Stomach (tissue), 9 donors: ENCODE measurements around the gene OLIG2. TPM values are rescaled to one million over a fixed set of nuclear protein-coding genes. Genes with fewer than 3 reads are reported as not detected.

Experiments
- DNase-seq, 2 donors: peaks; one replicate each; pipeline versions ENCODE4 v3.0.0 to v3.0.0-alpha.2; 2013 to 2019
- H3K27ac ChIP-seq, 5 donors: fragments of 200-600 bp in 4 of 5; sonication (generic) in 4 of 5; one replicate each; pipeline ENCODE4 v1.5.1; 2013 to 2019; ENCODE audit warnings: mild to moderate bottlenecking in 1 of 5, moderate library complexity in 1 of 5
- H3K27me3 ChIP-seq, 3 donors: fragments of 200-600 bp; sonication (generic); one replicate each; pipeline ENCODE4 v1.5.1; 2017 to 2019; ENCODE audit warnings: mixed run types in 1 of 3
- H3K36me3 ChIP-seq, 4 donors: fragments of 200-600 bp; sonication (generic); 1 replicate in 3 of 4; 2 replicates in 1 of 4; pipeline ENCODE4 v1.5.1; 2016 to 2019
- H3K4me1 ChIP-seq, 4 donors: fragments of 200-600 bp; sonication (generic); one replicate each; pipeline ENCODE4 v1.5.1; 2016 to 2019
- H3K4me3 ChIP-seq, 4 donors: fragments of 200-600 bp; sonication (generic) in 3 of 4; one replicate each; pipeline ENCODE4 v1.5.1; 2016 to 2019; ENCODE audit warnings: mild to moderate bottlenecking in 1 of 4
- H3K9me3 ChIP-seq, 4 donors: fragments of 200-600 bp; sonication (generic); one replicate each; pipeline ENCODE4 v1.5.1; 2016 to 2019
- EP300 ChIP-seq: sonication (generic); formaldehyde crosslinking; IDR thresholded peaks from one replicate; pipeline ENCODE4 v1.6.1; 2017; ENCODE audit warnings: antibody characterized with exemption
- POLR2A ChIP-seq, 4 donors: fragments of 450-650 bp; IDR thresholded peaks; one replicate each; pipeline ENCODE4 v1.6.1; 2016; ENCODE audit warnings: antibody characterized with exemption in 4 of 4, control low read depth in 2 of 4, mild to moderate bottlenecking in 1 of 4, moderate library complexity in 1 of 4
- POLR2AphosphoS5 ChIP-seq, 3 donors: sonication (generic); formaldehyde crosslinking; IDR thresholded peaks; one replicate each; pipeline ENCODE4 v1.6.1; 2016; ENCODE audit warnings: antibody characterized with exemption in 3 of 3
- WGBS, 5 donors: extraction: QIAGEN DNeasy Blood & Tissue Kit in 3 of 5; methylation state at CpG; one replicate each; pipeline versions ENCODE4 v1.1.5 to v1.1.7; 2013 to 2018; 5-methylcytosine and 5-hydroxymethylcytosine counted together
- intact Hi-C: fragments of 100-400 bp; cut with DNase I; formaldehyde crosslinking; loops from one replicate; pipeline ENCODE4 v1.15.1; 2023; ENCODE audit warnings: low total_unique reads
- polyA plus RNA-seq, 3 donors: library from polyadenylated mRNA; stranded (reverse); fragments of 200-250 nt; gene quantifications; one replicate each; pipeline ENCODE4 v1.2.3, GENCODE V29; 2013
- total RNA-seq, 5 donors: library from RNA; depleted of rRNA; stranded (reverse); fragments of >200 nt; gene quantifications; one replicate each; pipeline versions ENCODE4 v1.1.0 to v1.2.3, GENCODE V29; 2014 to 2016
- TF ChIP-seq, protein P1 (sequence below), 7 experiments: fragments of 450-650 bp in 4 of 7; fragments of 200-600 bp in 3 of 7; sonication (generic) in 3 of 7; IDR thresholded peaks; one replicate each; pipeline ENCODE4 v1.5.1; 2016 to 2019; ENCODE audit warnings: antibody characterized with exemption in 7 of 7, control low read depth in 2 of 7, mild to moderate bottlenecking in 1 of 7
- donor health status: healthy with polysubstance abuse.
- donor health status: Bipolar disorder and iron deficiency.
- donor health status: healthy.

Gene OLIG2
- total and polyA plus RNA-seq, 8 donors: not detected

DNA sequence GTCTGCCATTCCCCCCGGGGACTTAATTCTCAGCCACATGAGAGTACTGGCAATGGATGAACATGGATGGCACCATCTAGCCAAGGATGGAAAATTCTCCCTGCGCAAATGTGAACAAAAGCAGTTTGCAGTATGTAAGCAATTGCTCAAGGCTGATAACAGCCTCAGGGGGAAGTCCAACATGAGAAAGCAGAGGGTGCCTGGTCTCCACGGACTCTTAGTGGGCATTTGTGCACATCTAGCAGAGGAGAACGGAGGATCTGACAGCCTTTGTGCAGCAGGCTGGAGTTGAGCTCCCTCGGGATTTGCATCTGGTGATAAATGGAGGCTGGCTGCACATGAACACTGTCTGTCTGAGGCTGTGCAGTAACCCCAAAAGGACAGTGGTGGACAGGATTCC, 30.3 kb downstream of the OLIG2 start:
- WGBS, 5 donors: 58 to 75% (median 70%) methylated on average over 5 of the region's 5 CpGs
- Histone ChIP-seq H3K36me3 (no peaks in the 10 kb centered on the region), H3K9me3 (no peaks in the 10 kb centered on the region), H3K27ac (no peak overlapping the region), H3K27me3 (peaks cover 0 to 65% (median 0%) of the 10 kb centered on the region in 3 donors), H3K4me3 (no peak overlapping the region), H3K4me1 (no peaks in the 10 kb centered on the region)
- TF ChIP-seq EP300: no peak
- TF ChIP-seq, protein P1, sequence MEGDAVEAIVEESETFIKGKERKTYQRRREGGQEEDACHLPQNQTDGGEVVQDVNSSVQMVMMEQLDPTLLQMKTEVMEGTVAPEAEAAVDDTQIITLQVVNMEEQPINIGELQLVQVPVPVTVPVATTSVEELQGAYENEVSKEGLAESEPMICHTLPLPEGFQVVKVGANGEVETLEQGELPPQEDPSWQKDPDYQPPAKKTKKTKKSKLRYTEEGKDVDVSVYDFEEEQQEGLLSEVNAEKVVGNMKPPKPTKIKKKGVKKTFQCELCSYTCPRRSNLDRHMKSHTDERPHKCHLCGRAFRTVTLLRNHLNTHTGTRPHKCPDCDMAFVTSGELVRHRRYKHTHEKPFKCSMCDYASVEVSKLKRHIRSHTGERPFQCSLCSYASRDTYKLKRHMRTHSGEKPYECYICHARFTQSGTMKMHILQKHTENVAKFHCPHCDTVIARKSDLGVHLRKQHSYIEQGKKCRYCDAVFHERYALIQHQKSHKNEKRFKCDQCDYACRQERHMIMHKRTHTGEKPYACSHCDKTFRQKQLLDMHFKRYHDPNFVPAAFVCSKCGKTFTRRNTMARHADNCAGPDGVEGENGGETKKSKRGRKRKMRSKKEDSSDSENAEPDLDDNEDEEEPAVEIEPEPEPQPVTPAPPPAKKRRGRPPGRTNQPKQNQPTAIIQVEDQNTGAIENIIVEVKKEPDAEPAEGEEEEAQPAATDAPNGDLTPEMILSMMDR (IDR thresholded peaks at IDR 0.05): no peak
- TF ChIP-seq POLR2A (IDR thresholded peaks at IDR 0.05): no peak
- TF ChIP-seq POLR2AphosphoS5 (IDR thresholded peaks at IDR 0.05): no peak
- DNase-seq: no peak
- intact Hi-C loops: no loop called here

DNA sequence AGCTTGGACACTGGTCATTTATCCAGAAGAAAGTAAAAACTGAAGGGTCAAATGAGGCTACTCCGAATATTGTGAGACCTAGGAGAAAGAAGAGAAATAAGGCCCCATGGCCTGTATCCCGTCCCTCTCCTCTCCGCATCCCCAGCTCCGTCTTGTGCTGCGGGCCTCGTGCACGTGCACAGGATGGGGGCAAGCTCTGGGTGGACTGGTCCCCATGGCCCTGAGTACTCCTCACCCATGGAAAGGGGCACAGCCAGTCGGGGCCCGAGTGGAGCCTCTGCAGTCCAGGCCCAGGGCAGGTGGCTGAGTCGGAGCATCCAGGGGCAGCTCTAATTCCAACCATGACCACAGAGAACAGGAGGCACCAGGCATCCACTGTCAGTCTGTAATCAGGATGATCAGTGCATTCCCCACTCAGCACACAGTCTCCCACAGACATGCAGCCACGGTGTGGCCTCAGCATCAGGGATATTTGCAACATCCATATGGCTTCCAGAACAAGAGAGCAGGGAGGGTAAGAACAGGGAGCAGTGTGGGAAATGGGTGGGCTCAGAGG, 31.7 kb downstream of the OLIG2 start:
- Histone ChIP-seq H3K4me1 (no peaks in the 10 kb centered on the region), H3K36me3 (no peaks in the 10 kb centered on the region), H3K27ac (no peak overlapping the region), H3K4me3 (no peak overlapping the region), H3K9me3 (no peaks in the 10 kb centered on the region), H3K27me3 (peaks cover 0 to 65% (median 0%) of the 10 kb centered on the region in 3 donors)
- TF ChIP-seq, protein P1 (IDR thresholded peaks at IDR 0.05): no peak
- TF ChIP-seq EP300 (no peak), POLR2AphosphoS5 (IDR thresholded peaks at IDR 0.05) (no peak), POLR2A (IDR thresholded peaks at IDR 0.05) (no peak)
- DNase-seq: no peak
- intact Hi-C loops: no loop called here
- 79 to 88% (median 86%) methylated on average over 11 of the region's 11 CpGs for WGBS, 5 donors

DNA sequence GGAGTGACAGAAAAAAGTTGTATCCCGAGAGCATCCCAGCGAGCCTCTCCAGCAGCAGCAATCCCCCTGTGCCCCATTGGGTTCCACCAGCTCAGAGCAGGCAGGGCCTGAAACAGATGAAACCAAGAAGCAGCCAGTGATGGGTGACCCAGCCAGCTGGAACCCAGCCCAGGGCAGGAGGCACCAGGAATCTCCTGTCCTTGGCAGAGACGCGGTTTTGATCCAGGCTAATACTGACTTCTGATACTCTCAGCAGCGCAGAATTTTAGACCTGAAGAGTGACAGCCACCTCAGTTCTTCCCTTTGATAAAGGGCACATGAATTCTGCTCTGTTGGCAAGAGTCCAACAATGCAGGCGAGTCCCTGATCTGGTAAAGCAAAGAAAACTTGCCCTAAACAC, 32.8 kb downstream of the OLIG2 start:
- TF ChIP-seq EP300: no peak
- TF ChIP-seq POLR2AphosphoS5 (IDR thresholded peaks at IDR 0.05): no peak
- TF ChIP-seq, protein P1 (IDR thresholded peaks at IDR 0.05): no peak
- no peak for TF ChIP-seq POLR2A (IDR thresholded peaks at IDR 0.05)
- Histone ChIP-seq H3K4me1 (no peaks in the 10 kb centered on the region), H3K27ac (no peak overlapping the region), H3K36me3 (no peaks in the 10 kb centered on the region), H3K9me3 (no peaks in the 10 kb centered on the region), H3K27me3 (peaks cover 0 to 70% (median 0%) of the 10 kb centered on the region in 3 donors), H3K4me3 (no peak overlapping the region)
- WGBS, 5 donors: 51 to 73% (median 65%) methylated on average over 6 of the region's 6 CpGs
- intact Hi-C loops: no loop called here
- DNase-seq: no peak

DNA sequence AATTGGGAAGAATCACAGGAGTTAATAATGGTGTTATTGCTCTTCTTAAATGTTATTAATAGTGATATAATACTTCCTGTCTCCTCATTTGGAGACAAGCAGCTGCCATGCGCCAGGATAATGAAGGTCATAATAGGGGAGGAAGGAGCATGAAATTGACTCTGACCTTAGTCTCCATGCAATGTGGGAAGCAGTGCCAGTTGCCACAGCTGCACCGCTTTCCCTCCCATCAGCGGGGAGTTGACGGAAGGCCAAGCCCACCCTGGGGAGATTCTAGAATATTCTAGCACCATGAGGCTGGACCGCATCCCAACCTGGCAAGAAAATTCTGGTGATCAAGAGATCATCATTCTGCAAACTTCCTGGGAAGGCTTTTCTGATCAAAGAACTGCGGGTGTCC, 33.2 kb downstream of the OLIG2 start:
- WGBS, 5 donors: 61 to 82% (median 80%) methylated on average over 6 of the region's 6 CpGs
- no peaks in the 10 kb centered on the region for H3K36me3 ChIP-seq
- TF ChIP-seq POLR2A (IDR thresholded peaks at IDR 0.05) (no peak), POLR2AphosphoS5 (IDR thresholded peaks at IDR 0.05) (no peak), EP300 (no peak)
- TF ChIP-seq, protein P1 (IDR thresholded peaks at IDR 0.05): no peak
- H3K27ac ChIP-seq: peak overlapping the region in 1 of 5 donors; percentile 12
- H3K4me3 ChIP-seq: no peak overlapping the region
- intact Hi-C loops: no loop called here
- H3K27me3 ChIP-seq: peaks cover 0 to 71% (median 4%) of the 10 kb centered on the region in 3 donors
- no peaks in the 10 kb centered on the region for H3K9me3 ChIP-seq
- no peak for DNase-seq
- no peaks in the 10 kb centered on the region for H3K4me1 ChIP-seq
